GM21619 (cell line): ENCODE data around the gene KLHDC7A.

Experiments used
- ATAC-seq: cut with Tn5 transposase; IDR thresholded peaks from one replicate; pipeline ENCODE4 v1.9.1; 2021; ENCODE audit not compliant: unreplicated experiment

KLHDC7A gene

DNA sequence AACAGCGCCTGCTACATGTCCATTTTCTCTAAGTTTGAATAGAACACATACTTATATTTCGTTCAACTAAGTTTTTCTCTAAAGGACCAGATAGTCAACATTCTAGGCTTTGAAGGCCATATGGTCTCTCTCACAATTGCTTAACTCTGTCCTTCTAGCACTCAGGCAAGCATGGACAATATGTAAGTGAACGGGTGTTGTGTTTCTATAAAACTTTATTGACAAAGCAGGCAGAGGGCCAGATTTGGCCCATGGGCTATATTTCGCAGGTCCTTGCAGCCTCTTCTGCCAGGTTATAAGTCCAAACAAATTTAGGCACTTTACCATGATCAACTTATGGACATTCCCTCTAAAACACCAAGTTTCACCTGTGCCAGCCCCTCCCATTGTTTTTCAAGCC, 21.1 kb downstream of the KLHDC7A start:
- no peak for ATAC-seq

DNA sequence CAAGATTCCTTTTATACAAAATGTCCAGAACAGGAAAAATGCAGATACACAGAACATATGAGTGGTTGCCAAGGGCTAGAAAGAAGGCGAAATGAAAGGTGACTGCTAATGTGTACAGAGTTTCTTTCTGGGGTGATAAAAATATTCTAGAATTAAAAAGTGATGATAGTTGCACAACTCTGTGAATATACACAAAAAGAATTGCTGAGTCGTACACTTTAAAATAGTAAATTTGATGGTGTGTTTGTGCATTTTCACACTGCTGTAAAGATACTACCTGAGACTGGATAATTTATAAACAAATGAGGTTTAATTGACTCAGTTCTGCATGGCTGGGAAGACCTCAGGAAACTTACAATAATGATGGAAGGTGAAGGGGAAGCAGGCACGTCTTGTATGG, 23.9 kb downstream of the KLHDC7A start:
- ATAC-seq: no peak

DNA sequence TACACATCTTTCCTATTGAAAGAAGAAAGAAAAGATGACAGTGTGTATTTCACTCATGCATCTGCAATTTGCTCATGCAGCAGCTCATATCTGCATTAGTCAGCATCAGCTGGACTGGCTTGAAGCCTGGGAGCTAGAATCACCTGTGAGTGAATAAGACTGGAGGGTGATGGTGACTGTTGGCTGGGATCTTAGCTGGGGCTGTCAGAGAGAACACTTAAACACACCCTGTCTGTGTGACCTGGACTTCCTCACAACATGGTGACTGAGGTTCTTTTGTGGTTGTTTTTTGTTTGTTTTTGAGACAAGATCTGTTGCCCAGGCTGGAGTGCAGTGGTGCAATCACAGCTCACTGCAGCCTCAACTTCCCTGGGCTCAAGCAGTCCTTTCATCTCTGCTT, 24.9 kb downstream of the KLHDC7A start:
- no peak for ATAC-seq

DNA sequence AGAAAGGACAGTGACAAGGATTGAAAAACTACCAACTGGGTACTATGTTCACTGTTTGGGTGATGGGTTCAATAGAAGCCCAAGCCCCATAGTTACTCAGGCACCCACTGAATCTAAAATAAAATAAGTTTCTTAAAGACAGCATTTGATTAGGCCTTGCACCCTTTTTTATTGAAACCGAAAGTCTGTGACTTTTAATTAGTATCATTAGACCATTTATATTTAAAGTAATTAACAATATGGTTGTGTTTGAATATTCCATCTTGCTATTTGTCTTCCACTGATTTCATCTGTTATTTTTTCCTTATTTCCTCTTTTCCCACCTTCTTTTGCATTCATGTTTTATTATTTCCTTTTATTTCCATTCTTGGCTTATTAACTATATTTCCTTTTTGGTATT, 27.4 kb downstream of the KLHDC7A start:
- no peak for ATAC-seq

DNA sequence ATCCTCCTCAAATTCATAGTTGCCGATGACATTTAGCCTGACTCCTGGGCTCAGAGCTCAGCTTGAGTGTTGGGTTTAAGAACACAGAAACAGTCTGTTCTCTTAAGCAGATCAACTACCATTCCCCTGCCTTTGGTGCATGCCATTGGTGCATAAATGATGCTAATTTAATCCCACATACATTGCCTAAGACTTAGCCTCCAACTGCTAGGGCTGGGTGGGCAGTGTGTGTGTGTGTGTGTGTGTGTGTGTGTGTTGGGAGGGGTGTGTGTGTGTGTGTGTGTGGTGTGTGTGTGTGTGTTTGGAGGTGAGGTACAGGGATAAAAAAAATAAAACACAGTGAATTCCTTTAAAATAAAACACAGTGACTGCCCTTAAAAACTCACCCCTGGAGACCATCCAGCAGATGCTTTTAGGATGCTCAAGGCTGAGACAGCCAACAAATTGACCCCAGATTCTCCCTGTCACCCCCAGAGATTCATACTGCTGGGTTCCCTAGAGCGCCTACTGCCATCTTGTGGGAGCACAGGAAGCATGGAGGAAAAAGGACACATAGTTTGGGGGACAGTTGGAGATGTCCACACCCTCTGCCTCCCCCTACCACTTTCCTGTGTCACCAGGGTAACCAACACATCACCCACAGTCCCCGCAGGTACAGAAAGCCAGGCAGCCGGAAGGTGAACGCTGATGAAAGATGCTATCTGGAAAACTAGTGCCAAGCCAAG, 30.6 kb downstream of the KLHDC7A start:
- ATAC-seq: no peak

DNA sequence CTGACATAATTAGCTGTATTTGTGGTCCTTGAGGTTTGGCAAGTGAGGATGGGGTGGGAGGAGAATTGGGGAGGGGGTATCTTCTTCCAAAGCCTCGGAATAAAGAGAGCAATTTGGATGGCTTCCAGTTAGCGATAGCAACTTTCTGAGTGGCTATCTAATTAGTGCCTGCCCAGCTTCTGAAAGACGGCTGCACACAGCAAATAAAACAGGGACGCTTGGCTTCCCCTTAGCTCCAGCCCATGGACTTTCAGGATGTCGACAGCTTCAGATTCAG, 31.1 kb downstream of the KLHDC7A start:
- no peak for ATAC-seq

DNA sequence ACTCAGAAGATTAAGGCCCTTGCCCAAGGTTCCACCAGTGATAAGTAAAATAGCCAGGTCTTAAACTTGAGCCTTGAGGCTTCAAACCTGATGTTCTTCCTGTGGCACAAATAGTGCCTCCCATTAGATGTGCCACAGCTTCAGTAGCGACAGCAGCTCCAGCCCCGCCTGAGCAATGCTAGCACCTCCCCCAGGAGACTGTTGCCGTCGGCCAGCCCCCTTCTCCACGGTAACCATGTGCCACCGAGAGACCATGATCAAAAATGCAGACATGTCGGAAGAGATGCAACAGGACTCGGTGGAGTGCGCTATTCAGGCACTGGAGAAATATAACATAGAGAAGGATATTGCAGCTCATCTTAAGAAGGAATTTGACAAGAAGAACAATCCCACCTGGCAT, 32.2 kb downstream of the KLHDC7A start:
- ATAC-seq: no peak

DNA sequence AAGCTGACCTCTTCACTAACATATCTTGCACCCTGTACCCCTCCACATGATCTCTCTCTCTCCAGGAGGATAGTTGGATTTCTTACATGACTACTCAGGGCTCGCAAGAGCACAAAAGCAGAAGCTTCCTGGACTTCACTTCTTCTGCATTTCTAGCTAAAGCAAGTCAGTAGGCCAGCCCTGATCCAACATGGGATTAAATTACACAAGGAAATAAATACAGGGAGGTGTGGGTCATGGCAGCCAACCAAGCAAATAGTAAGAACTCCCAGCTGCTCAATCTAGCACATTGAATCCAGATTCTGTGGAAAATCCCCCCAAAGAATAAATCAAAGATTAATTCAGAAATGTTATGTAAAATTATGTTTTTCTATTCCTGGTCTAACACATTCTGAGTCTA, 33.3 kb downstream of the KLHDC7A start:
- no peak for ATAC-seq

DNA sequence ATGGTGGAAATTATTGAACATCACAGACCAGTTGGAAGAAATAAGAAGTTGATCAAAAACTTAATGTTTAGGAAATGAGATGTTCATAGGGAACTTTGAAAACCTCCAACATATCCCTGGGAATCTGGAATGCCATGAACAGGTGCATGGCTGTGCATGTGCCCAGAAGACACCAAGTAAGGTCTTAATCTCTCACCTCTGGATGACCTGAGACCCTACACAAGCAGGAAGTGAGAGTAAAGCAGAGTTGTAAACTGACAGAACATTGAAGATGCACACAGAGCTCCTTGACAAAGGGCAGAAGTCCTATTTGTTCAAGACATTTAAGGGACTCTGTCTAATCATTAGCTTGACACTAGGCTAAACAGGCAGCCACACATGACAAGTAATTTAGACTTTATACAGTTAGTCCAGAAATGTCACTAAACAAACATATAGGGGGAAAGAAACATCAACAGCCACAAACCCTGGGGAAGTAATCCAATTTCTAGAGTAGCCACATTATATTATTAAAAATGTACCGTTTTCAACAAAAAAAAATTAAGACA, 34.5 kb downstream of the KLHDC7A start:
- ATAC-seq: no peak

DNA sequence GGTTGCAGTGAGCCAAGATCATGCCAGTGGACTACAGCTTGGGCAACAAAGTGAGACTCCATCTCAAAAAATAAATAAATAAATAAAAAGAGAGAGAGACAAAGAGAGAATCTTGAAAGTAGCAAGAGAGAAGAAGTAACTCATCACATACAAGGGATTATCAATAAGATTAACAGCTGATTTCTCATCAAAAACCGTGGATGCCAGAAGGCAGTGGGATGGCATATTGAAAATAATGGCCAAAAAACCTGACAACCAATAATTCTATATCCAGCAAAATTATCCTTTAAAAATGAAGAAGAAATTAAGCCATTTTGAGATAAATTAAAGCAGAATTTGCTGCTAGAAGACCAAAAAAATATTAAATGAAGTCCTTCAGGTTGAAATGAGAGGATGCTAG, 35.7 kb downstream of the KLHDC7A start:
- ATAC-seq: no peak

DNA sequence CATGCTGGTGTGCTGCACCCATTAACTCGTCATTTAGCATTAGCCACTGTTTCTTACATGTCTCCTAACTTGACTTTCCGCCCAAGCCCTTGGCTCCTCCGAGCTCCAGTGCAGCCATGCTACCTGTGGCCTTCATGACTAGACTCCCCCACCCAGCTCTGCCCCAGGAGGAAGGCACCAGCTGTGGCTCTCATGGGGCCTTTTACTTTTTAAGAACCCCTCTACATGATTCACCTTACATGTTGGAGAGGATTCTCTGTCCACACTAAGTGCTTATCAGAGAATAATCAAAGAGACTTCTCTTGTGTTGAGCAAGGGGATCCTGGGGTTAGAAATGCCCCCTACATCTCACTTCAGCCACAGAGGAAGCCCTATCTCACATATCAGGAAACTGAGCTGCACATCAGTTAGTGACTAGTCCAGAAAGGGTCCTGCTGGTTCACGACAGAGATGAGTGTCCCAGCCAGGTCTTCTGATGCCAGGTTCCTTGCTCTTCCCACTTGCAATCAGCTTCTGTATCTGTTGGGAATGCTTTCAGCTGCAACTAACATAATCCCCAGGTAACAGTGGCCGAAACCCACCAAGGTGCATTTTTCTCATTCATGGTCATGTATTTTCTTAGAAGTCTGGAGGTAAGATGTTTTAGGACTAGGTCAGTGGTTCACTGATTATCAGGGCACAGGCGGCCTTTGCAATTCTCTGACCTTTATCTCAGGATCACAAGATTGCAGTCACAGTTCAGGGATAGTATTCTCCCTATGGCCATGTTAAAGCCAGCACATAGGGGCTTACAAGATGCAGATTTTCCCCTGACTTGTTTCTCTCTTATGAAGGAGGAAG, 45.9 kb downstream of the KLHDC7A start:
- no peak for ATAC-seq

DNA sequence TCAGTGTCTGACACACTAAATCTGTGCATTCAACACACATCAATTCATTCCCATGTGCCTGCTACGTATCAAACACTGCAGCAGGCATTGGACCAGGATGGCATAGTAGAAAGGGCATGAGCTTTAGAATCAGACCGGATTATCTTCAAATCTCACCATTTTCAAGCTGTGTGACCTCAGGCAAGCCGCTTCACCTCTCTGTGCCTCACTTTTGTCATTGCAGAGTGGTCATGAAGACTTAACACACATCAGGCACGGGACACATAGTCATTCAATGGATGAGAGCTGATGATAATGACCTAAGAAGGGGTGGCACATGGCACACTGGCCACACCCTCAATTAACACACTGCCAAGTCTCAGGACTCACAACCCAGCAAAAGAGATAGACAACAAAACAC, 46.8 kb downstream of the KLHDC7A start:
- no peak for ATAC-seq

DNA sequence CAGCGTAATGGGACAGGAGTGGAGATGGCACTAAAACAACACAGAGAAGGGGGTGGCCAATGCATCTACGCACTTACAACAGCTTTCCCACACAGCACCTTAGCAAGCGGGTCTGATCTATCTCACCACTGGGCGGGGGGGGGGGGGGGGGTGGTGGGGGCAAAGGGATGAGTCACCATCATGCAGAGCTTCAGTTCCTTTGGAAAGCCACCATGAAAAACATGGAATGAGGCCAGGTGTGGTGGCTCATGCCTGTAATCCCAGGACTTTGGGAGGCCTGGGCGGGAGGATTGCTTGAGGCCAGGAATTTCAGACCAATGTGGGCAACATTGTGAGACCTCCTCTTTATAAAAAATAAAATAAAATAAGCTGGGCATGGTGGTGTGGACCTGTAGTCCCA, 47.2 kb downstream of the KLHDC7A start:
- ATAC-seq: no peak

DNA sequence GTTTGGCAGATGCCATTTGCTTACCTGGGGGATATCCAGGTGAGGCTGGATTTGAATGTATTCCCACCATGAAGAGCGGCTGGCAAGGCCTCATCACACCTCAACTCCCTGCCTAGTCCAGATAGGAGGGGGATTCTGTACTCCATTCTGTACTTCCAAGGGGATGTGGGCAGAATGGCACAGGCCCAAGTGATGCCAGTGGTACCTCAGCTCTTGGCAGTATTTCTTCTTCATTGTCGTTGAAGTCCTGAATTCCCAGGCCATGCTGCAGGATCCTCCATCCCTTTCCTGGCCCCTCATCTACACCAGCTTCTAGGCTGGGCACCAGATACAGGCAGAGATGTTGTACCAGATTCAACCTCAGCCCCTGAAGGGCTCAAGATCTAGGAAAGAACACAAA, 47.9 kb downstream of the KLHDC7A start:
- no peak for ATAC-seq

DNA sequence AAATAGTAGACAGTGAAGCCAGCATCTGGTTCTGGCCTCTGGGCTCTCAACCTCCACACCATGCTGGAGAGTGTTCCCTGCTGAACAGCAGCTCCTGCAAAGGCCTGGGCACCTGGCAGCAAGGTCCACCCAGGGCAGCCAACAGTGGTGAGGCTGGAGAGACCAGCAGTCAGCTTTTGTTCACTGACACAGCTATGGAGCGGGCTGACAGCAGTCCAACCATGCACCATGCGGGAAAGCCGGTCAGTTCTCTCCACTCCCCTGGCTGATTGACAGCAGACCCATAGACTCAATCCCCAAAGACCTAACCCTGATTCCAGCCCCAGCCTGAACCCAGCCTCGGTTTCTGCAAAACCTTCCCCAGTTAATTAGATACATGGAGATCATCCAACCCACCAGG, 49.0 kb downstream of the KLHDC7A start:
- no peak for ATAC-seq

DNA sequence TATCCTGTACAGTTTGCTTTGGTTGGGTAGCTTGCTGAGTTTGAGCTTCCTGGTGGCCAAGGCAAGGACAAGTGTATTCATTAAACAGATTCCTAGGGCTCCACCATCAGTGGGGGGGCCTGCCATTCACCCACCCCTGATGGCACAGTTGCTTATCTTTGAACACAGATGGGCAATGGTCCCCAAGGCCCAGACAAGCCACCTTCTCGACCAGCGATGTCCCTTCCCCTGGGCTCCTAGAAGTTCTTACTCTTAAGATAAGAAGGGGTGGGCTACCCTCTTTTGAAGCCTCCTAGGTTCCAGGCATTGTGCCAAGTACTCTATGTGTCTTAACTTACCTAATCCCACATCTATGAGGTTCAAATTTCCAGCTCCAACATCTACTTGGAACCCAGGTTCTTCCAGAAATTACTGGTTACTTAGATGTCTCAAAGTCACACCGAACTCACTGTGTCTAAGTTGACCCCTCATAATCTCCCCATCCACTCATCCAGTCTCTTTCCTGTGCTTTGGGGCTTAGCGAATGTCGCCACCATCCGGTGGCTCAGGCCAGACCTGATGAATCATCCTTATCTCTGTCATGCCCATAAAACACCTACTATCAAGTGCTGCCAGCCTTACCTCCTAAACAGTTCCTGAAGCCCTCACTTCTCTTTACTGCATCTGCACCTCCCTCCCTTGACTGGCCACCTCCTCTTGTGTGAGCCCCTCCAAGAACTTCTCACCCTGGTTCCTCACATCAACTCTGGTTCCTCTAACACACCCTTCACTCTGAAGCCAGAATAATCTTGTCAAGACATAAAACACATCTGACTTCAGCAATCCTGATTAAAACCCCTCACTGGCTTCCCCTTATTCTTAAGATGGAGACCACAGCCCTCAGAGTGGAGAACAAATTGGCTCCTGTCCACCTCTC, 50.1 kb downstream of the KLHDC7A start:
- ATAC-seq: no peak

DNA sequence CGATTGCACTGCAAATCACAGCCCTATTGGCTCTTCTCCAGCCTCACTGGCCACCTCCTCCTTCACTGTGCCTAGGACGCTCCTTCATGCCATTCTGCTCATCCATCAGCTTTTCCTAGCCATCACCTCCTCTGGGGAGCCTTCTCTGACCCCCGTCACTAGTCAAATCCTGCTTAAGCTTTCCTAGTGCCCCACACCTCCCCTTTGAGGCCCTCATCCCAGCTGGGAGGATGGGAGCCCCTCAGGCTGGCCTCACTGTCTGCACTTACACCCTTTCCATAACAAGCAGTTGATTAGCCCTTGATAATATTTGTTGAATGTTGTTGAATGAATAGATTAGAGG, 50.7 kb downstream of the KLHDC7A start:
- ATAC-seq: no peak

DNA sequence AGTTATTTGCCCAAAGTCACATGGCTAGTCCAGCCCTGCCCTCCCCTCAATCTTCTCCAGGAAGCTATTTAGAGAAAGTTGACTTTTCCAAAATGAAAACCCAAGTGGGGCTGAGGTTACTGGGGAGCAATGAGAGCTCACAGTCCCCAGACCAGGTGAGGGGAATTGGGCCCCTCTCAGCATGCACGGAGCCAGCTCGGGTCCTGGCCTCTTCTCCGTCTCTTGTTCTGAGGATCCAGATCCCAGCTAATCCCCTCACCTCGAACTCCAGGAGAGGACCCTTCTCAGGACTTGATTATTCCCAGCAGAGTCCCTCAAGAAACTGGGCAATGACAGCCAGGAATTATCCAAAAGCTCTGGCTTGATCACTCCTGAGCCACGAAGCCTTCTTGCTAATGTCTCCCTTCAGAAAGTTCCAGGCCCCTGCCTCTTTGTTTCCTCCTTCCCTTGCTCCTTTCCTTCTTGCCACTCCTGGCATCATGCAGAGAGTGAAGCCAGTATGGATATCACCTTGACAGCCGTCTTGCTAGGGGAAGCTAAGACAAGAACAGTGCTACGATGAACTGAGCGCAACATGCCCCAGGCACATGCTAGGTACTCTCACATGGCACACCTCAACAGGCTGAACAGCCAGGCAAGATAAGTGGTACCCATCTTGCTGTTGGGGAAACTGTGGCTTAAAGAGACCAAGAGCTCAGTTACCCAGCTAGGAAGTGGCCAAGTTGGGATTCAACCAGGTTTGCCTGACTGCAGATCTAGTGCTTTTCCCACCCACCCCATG, 51.9 kb downstream of the KLHDC7A start:
- ATAC-seq: no peak

DNA sequence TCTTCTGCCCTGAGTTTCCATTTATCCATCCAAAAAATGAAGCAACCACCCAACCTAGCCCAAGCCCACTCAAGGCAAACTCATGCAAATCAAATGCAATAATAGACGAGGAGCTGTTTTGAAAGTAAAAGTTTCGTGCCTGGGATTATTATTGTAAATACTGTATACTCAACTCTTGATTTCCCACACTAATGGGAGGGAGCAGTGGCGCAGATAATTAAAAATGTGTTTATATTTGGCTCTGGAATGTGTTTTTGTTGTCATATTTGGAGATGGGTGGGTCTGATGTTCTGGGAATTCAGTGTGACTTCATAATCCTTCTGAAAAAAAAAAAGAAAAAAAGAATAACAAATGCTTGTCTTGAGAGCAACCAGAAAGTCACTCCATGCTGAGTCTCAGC, 52.5 kb downstream of the KLHDC7A start:
- no peak for ATAC-seq

DNA sequence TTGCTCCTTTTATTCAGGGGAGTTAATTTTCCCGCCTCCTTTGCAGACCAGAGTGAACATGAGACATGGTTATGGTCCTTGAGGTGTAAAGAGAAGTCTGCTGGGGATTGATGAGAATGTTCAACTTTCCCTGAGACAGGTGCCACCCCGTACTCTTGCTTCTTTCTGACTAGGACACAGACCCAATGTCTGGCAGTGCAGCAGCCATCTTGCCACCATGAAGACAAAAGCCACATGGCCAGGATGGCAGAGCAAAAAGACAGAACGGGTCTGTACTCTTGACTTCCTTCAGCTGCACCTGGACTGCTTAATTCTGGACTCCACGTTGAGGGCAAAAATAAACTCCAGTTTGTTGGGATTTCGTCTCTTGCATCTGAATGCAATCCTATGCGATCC, 54.1 kb downstream of the KLHDC7A start:
- ATAC-seq: no peak
